ENCODE measurements around the gene RBPJL. TPM values are rescaled to one million over a fixed set of nuclear protein-coding genes. Genes with fewer than 3 reads are reported as not detected.

Gene RBPJL
- total RNA-seq, 1 donor from 2014 or later, result not detected

- DNase-seq, result no peak
Measured at GRCh38 chr20:45317826-45318225, 11.2 kb downstream of the RBPJL start.

- DNase-seq, result no peak
Measured at GRCh38 chr20:45318386-45318939, 11.8 kb downstream of the RBPJL start.

GRCh38 chr20:45318948-45319347, 12.3 kb downstream of the RBPJL start:
- no peak for DNase-seq

- no peak for DNase-seq
Measured at GRCh38 chr20:45320948-45321595, 14.4 kb downstream of the RBPJL start.

GRCh38 chr20:45322952-45323383, 16.3 kb downstream of the RBPJL start:
- peak; percentile 66 for DNase-seq

GRCh38 chr20:45323731-45324130, 17.1 kb downstream of the RBPJL start:
- DNase-seq, result no peak

GRCh38 chr20:45325371-45325770, 18.7 kb downstream of the RBPJL start:
- DNase-seq, result no peak

GRCh38 chr20:45328451-45328850, 21.8 kb downstream of the RBPJL start:
- DNase-seq, result no peak

GRCh38 chr20:45329497-45330319, 23.1 kb downstream of the RBPJL start:
- DNase-seq, result no peak

GRCh38 chr20:45330476-45330875, 23.8 kb downstream of the RBPJL start:
- DNase-seq, result no peak

GRCh38 chr20:45336530-45337366, 30.1 kb downstream of the RBPJL start:
- peak; percentile 41 for DNase-seq

GRCh38 chr20:45337367-45338120, 30.9 kb downstream of the RBPJL start:
- peak; percentile 69 for DNase-seq

GRCh38 chr20:45338121-45339030, 31.7 kb downstream of the RBPJL start:
- DNase-seq, result no peak

GRCh38 chr20:45339084-45339483, 32.4 kb downstream of the RBPJL start:
- DNase-seq, result no peak

- DNase-seq, result no peak
Measured at GRCh38 chr20:45339799-45340198, 33.2 kb downstream of the RBPJL start.

GRCh38 chr20:45340236-45340847, 33.7 kb downstream of the RBPJL start:
- no peak for DNase-seq

GRCh38 chr20:45340951-45341350, 34.3 kb downstream of the RBPJL start:
- no peak for DNase-seq

- DNase-seq, result no peak
Measured at GRCh38 chr20:45341579-45341938, 34.9 kb downstream of the RBPJL start.

GRCh38 chr20:45341939-45342854, 35.6 kb downstream of the RBPJL start:
- DNase-seq, result peak; percentile 65

Measured in dermis blood vessel endothelial cell (primary cell).